Stimulated activated CD8-positive, alpha-beta memory T cell treated with anti-CD3 and anti-CD28 coated beads, Interleukin-12 subunit alpha, Interleukin-12 subunit beta, amount 100 ng/mL, for 24 hours (primary cell): Measurements from ENCODE around the gene SRPK3.
"Not testable (repeated sequence)": the region's sequence is repeated elsewhere in the genome, so short reads cannot be mapped to it uniquely, and the experiment has no call there.

Source experiments
- DNase-seq: peaks from one replicate; pipeline ENCODE4 v3.0.0-alpha.2; 2020; ENCODE audit errors: extremely low read depth

The SRPK3 gene

DNA sequence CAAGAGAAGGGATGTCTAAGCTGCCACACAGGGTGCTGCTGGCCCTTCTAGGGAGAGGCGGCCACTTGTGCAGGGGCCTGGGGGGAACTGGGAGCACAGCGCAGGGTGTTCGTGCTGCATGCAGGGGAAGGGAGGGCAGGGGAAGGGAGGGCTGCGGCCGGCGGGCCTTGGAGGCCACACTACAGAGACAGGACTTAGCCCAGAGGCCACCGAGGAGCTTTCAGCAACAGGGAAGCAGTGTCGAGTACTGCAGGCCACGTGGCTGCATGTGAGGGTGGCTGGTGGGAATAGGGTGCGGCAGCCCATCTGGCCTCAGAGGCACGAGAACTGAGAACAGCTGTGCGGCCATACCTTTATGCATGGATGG lies 35.8 kb upstream of the SRPK3 start:
- DNase-seq: not testable (repeated sequence)

DNA sequence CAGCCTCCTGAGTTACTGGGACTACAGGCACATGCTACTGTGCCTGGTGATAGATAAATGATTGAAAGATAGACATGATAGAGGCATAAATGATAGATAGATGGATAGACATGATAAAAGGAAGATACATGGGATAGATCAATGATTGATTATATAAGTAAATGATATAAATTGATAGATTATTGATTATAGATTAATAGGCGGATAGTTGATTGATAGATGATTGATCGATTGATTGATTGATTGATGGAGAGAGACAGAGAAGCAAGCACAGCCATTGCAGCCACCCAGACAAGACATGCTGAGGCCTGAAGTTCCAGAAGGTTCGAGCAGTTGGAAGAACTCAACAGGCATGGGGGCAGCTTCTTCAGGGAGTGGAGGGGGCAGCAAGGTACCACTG lies 34.5 kb upstream of the SRPK3 start:
- DNase-seq: no peak

DNA sequence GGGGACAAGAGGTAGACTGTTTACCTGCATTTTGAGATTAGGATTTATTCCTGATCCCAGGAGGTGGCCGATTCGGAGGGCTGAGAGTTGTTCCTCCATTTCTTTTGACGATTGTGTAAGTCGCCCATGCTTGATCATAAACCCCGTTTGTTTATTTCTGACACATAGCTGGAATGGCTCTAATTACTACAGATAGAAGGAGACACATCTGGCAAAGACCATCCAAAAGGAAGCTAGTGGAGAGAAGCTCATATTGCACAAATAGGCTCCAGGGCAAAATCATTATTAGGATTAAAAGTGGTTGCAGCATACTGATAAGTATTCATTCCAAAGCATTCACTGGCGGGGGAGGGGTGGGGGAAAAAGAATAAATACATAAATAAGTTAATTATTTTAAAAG lies 33.9 kb upstream of the SRPK3 start:
- DNase-seq: not testable (repeated sequence)

DNA sequence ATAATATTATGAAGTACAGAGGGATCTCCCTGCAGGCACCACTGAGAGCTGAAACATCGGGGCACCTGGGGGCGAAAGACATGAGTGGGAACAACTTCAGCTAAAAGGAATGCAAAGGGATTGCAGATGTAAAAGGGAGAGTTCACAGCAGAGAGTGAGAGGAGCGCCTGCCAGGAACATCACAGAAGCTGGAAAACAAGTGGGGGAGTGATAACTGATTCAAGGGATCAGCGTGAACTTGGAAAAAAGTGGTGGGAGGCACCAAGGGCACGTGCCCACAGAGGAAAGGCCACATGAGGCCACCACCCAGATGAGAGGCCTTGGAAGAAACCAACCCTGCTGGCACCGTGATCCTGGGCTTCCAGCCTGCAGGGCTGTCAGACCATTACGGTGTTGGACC lies 31.8 kb upstream of the SRPK3 start:
- not testable (repeated sequence) for DNase-seq

DNA sequence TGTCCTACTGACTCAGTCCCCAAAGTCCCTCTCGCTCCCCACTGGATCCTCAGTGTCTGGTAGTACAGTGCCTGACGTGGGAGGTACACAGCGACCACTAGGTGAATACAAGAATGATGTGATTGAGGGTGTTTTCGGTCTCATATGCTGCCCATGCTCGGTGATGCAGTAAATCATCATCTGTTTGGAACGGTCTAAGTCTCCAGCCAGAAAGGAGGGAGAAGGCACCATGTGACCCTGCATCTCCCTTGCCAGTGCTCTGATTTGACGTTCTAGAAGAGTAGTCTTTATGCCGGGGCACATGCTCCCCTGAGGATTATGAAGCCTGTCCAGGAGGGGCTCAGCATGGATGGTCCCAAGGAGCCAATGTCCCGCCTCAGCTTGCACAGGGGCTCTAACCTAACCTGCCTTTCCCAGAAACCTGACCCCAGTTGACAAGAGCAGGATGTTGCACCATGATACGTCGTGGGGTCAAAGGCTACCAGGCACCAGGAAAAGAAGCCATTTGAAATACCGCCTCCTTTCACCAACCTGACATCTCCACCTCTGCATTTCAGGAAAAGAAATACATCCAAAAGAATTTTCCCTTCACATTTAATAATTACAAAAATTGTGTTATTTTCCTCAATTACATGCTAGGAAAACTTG lies 30.6 kb upstream of the SRPK3 start:
- DNase-seq: no peak

DNA sequence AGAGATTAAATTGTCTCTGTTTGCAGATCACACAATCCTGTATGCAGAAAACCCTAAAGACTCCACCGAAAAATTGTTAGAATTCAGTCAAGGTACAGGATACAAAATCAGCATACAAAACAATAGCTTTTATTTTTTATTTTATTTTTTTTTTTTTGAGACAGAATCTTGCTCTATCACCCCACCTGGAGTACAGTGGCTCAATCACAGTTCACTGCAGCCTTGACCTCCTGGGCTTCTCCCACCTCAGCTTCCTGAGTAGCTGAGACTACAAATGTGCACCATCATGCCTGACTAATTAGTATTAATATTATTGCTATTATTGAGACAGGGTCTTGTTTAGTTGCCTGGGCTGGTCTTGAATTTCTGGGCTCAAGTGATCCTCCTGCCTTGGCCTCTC lies 25.7 kb upstream of the SRPK3 start:
- DNase-seq: no peak

DNA sequence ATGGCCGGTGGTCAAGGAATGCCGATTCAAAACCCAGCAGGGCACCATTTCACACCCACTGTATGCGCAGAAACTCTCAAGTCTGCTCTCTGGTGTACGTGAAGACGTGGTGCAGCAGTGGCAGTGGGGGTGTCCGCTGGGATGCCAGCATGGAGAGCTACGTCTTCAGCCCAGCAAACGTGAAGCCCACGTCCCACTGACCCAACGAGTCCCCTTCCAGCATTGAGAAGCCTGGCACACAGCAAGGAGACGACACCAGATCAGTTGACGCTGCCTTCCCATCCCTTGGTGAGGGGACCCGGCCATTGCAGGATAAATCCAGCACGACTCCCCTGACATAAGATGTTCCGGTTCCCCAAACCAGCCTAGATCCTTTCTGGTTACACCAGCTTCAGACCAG lies 19.0 kb upstream of the SRPK3 start:
- DNase-seq: no peak

DNA sequence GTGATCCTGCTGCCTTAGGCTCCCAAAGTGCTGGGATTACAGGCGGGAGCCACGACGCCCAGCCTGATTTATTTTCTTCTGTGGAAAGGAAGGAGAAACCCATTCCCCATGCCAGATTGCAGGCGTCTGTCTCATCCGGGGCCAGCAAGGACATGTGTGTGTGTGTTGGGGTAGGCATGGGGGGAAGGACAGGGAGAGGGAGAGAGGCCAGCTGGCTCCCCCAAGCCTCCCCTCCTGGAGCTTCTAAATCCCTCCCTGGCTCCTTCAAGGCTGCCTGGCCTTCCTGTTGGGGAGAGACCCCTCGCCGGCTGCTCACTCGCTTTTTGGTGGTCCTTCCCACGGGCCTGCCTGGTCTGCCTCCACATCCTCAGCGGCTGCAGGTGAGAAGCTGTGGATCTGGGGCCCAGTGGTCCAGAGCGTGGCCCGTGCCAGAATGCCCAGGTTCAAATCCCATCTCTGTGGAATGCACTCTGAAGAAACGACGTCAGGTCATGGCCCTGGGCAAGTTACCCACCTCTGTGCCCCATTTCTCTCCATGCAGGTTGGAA lies 18.1 kb upstream of the SRPK3 start:
- DNase-seq: no peak

DNA sequence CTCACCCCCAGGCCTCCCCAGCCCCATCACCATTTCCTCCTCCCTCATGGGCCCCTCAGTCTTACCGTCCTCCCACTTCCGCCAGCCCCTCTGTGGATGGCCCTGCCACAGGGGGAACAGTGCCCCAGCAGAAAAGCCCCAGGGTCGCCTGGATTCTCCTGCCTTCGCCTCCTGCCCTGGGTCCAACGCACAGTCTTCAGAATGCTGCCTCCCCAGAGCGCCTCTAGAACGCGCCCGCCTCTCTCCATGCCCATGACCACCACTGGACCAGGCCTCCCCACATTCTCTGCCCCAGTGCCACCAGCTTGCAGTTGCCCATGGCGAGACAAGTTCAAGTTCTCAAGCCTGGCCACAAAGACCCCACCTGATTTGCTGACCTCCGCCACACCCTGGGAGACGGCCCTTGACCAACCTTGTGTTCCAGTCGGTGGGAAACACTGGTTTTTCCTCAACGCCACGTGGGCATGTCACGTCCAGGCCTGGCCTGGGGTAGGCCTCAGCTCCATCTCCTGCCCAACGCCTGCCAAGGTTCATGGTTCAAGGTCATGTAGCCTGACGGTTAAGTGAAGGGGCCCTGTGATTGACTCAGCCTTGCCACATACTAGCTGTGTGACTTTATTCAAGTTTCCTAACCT lies 17.4 kb upstream of the SRPK3 start:
- no peak for DNase-seq

DNA sequence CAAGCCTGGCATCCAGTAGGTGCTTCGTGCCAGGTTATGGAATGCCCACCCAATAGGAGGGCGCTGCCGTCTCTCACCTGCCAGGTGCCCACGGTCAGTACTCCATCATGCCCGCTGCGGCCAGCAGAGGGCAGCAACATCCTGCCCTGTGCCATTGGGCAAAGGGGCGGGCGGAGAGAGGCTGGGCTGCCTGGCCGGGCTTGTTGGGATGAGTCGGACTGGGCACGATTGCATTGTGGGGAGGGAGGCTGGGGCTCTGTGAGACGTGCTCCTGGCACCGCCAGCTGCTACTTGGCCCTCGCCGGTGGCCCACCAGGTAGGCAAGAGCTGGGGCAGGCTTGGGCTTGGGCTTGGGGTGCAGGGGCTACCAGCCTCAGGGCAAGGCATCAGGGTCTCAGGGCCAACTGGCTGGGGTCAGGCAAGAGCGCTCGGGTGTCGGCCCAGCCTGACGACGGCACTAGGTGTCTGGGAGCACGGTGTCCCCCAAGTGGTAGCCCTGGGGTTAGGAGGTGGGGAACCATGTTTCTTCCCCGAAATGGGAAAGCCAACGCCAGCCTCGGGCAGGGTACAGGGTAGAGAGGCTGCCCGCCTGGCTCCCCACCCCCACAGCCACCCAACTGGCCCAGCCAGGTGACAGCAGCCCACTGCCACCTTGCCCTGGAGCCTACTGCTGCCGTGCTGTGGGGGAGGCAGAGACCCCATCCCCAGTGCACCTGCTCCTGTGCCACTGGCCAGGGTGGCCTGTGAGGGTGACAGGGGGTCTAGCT lies 16.7 kb upstream of the SRPK3 start, which contains the start of gene PLXNB3:
Gene PLXNB3, plus strand, starts transcription at position 261 of the 767 bp plus-strand sequence. CDS start 1,287 bp downstream, outside the sequence.
- peak; percentile 28 for DNase-seq

DNA sequence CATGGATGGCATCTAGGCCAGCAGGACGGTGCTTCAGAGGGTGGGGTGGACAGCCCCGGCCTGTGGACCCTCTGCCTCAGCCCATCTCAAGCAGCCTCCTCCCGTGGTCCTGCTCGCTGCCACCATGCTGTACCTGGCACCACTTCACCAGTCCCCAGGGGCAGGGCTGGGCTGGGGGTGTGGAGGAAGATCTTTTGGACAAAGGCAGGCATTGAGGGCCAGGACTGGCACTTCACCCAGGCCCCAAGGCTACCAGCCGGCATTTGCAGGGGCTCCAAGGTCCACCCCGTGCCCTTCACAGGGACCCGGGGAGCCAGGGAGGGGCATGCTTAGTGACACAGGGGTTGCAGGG lies 16.1 kb upstream of the SRPK3 start:
- no peak for DNase-seq

DNA sequence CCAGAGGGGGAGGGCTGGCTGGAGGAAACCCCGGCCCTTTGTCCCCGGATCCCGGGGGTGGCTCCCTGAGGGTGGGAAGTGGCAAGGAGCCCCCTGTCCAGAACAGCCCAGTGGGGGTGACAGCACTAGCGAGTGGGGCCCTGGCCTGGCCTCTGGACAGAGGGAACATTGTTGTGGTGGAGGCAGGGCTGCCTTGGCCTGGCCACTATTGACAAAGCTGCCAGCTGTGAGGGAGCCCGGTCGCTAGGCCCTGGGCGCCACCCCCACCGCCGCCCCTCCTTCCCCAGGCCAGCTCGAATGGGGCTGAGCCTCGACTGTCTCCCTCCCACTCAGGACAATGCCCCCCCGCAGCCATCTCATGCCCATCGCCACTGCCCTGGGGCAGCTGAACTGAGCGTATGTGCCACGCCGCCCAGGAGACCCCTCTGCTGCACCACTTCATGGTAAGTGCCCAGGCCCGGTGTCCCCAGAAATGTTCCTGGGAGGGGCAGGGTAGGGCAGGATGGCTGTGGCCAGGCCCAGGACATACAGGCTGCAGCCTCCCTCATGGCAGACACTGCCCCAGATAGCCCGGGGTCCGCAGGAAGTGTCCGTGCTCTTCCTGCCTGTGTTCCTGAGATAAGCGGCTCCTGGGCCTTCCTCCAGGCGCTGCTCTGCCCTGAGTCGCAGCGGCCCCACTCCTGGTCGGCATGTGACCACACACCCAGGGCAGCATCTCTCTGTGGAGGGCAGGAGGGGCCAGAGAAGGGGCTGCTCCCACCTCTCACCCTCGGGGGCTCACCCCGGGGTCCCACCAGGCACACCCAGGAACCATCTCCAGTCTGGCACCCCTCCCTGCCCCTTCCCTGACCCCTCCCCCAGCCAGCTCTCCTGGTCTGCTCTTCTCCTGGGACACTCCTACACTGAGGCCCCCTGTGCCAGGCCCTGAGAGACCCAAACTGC lies 15.4 kb upstream of the SRPK3 start:
- no peak for DNase-seq

DNA sequence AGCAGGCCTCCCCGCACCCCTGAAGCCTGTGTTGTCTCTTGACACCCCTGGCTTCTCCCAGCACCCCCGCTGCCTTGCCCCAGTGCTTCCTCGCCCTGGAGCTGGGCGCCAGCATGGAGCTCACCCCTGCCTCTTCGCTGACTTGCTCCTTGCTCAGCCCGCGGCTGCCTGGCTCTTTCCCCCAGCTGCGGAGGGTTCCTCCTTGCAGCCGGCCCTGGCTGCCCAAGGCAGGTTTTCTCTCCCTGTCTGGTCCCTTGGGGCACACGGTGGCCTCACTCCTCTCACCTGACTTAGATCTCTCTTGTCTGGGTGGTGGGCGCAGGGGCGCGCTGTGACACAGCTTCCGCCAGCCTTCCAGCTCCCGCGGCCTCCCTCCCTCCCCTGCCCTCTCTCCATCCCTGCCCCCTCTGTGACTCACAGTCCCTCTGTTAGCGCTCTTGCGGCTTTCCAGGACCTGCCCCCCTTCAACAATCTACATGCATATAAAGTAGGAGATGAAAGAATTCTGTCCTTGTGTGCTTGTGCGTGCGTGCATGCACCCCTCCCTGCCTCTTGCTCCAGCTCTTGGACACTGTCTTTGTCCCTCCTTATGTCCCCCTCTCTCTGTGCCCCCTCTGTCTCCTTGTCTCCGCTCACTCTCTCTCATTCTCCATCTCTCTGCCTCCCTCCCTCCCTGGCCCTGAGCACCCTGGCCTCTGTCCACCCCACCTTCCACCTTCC lies 14.6 kb upstream of the SRPK3 start:
- peak; percentile 23 for DNase-seq

DNA sequence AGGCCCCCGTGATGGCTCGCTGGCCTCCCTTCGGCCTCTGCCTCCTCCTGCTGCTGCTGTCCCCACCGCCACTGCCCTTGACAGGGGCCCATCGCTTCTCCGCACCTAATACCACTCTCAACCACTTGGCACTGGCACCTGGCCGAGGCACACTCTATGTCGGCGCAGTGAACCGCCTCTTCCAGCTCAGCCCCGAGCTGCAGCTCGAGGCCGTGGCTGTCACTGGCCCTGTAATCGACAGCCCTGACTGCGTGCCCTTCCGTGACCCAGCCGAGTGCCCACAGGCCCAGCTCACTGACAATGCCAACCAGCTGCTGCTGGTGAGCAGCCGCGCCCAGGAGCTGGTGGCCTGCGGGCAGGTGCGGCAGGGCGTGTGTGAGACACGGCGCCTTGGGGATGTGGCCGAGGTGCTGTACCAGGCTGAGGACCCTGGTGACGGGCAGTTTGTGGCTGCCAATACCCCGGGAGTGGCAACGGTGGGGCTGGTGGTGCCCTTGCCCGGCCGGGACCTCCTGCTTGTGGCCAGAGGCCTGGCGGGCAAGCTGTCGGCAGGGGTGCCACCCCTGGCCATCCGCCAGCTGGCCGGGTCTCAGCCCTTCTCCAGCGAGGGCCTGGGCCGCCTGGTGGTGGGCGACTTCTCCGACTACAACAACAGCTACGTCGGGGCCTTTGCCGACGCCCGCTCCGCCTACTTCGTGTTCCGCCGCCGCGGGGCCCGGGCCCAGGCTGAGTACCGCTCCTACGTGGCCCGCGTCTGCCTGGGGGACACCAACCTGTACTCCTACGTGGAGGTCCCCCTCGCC lies 13.8 kb upstream of the SRPK3 start:
- DNase-seq: no peak

DNA sequence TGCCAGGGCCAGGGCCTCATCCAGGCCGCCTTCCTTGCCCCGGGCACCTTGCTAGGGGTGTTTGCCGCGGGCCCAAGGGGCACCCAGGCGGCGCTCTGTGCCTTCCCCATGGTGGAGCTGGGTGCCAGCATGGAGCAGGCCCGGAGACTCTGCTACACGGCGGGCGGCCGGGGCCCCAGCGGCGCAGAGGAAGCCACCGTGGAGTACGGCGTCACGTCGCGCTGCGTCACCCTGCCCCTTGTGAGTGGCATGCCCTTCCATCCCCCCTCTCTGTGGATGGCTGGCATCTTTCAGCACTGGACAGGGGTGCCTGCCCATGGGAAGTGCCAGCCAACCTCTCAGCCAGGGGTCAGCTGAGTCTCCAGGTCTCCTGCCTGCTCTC lies 13.2 kb upstream of the SRPK3 start:
- no peak for DNase-seq

DNA sequence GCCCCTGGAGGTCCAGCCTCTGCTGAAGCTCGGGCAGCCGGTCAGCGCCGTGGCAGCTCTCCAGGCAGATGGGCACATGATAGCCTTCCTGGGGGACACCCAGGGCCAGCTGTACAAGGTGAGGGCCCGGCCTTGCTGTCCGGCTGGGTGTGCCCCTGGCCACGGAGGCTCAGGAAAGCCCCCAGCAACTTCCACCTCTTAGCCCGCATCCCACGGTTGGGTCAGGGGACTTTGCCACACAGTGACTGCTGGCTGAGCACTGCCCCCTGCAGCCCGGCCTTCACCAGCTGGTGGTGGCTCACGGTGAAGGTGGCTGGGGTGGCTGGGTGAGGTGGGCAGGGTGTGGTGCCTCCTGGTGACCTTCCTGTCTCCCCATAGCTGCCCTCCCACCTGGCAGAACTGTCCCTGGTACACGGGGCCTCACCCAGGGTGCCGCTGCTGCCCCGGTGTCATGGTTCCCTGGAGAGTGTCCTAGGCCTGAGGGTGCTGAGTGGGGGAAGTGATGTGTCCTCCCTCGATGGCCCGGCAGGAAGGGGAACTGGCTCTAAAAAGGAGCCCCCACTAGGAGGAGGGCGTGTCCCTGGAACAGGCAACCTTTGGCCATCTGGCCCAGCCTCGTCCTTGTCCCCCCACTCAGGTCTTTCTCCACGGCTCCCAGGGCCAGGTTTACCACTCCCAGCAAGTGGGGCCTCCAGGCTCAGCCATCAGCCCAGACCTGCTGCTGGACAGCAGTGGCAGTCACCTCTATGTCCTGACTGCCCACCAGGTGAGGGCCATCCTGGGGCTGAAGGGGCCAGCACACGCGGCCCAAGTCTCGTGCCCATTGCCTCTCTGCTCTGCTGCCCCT lies 12.3 kb upstream of the SRPK3 start:
- no peak for DNase-seq

DNA sequence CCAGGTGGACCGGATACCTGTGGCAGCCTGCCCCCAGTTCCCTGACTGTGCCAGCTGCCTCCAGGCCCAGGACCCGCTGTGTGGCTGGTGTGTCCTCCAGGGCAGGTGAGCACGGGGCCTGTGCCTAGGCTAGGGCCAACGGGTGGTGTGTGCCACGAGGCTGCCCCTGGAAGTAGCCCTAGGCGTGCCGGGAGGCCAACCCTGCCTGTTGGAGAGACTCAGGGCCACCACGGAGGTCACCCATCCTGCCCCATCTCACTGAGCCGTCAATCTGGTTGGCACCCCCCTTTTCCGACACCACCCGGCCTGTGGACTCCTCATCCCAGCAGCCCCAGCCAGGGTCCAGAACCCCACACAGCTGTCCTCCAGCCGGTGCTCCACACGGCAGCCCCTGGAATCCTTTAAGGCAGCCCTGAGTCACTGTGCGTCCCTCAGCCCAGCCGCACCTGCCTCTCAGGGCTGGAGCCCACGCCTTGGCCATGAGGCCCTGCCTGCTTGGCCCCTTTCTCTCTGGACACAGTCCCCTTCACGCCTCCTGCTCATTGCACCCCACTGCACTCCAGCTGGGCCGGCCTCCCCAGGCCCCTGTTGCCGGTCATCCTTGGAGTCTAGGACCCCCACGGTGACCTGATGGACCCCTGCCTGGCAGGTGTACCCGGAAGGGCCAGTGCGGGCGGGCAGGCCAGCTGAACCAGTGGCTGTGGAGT lies 11.5 kb upstream of the SRPK3 start:
- no peak for DNase-seq

DNA sequence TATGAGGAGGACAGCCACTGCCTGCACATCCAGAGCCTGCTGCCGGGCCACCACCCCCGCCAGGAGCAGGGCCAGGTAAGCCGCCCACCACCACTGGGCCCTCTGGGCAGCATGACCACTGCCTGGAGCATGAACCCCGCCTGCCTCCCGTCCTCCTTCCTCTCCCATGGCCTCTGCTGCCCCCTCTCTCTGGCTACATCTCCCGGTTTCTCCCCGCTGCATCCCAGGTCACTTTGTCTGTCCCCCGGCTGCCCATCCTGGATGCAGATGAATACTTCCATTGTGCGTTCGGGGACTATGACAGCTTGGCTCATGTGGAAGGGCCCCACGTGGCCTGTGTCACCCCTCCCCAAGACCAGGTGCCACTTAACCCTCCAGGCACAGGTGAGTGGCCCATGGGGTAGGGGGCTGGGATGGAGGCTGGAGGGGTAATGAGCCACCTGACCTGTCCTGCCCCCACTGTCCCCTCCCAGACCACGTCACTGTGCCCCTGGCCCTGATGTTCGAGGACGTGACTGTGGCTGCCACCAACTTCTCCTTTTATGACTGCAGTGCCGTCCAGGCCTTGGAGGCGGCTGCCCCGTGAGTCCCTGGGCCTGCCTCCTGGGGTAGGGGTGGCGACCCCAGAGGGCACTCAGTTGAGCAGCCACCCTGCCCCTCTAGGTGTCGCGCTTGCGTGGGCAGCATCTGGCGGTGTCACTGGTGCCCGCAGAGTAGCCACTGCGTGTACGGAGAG lies 10.8 kb upstream of the SRPK3 start:
- DNase-seq: no peak
